Stimulated activated naive CD8-positive, alpha-beta T cell treated with anti-CD3 and anti-CD28 coated beads, Interleukin-15, amount 100 ng/mL, for 72 hours (primary cell): ENCODE measurements around the gene SPIB.

ENCODE experiments used
- ATAC-seq: fragments of 150-1000 bp; cut with Tn5 transposase; 2 replicates; pipeline ENCODE4 v1.10.0; 2021; ENCODE audit warnings: mild to moderate bottlenecking, moderate library complexity
- DNase-seq, 2 donors: peaks; one replicate each; pipeline ENCODE4 v3.0.0; 2021 to 2022
- H3K27ac Mint-ChIP-seq, 2 donors: one replicate each; pipeline ENCODE4 v1.8.0; 2022; ENCODE audit warnings: mild to moderate bottlenecking in 2 of 2, mixed read lengths in 2 of 2, moderate library complexity in 2 of 2
- H3K27me3 Mint-ChIP-seq: one replicate; pipeline ENCODE4 v1.8.0; 2022; ENCODE audit warnings: mixed read lengths
- H3K4me1 Mint-ChIP-seq: one replicate; pipeline ENCODE4 v1.8.0; 2022; ENCODE audit warnings: mild to moderate bottlenecking, mixed read lengths
- H3K4me3 Mint-ChIP-seq, 2 donors: one replicate each; pipeline ENCODE4 v1.8.0; 2022; ENCODE audit warnings: mild to moderate bottlenecking in 2 of 2, mixed read lengths in 2 of 2, moderate library complexity in 1 of 2
- H3K9me3 Mint-ChIP-seq, 2 donors: one replicate each; pipeline ENCODE4 v1.8.0; 2022; ENCODE audit warnings: mixed read lengths in 2 of 2

Gene SPIB

GRCh38 chr19:50480281-50481111 is 61.8 kb downstream of the SPIB start:
- ATAC-seq (no peak), DNase-seq (no peak)
- peaks cover 0 to 7% of the 10 kb centered on the region in 2 donors for H3K9me3 Mint-ChIP-seq
- peak overlapping the region; percentile 19 to 34 for H3K27ac Mint-ChIP-seq
- H3K4me3 Mint-ChIP-seq = no peak overlapping the region
- no peaks in the 10 kb centered on the region for H3K27me3 Mint-ChIP-seq
- H3K4me1 Mint-ChIP-seq = peaks cover 39% of the 10 kb centered on the region
